Measurements from ENCODE around the gene PRAME.

DNA sequence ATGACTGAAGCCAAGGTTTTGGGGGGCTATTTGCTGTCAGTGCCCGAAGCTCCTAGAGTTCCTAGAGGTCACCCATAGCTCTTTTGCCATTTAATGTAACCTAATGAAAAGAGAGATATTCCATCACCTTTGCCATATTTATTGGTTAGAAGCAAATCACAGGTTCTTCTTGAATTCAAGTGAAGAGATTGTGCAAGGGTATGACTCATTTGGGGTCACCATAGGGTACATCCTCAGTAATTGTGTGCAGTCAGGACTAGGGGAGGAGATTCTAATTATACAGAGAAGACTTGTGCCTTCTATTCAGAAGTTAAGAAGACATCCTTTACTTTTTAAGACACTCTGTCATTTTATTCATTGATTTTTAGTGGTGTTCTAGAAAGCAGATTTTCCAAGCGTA lies 6.9 kb upstream of the PRAME start:
- TF ChIP-seq, protein P1, sequence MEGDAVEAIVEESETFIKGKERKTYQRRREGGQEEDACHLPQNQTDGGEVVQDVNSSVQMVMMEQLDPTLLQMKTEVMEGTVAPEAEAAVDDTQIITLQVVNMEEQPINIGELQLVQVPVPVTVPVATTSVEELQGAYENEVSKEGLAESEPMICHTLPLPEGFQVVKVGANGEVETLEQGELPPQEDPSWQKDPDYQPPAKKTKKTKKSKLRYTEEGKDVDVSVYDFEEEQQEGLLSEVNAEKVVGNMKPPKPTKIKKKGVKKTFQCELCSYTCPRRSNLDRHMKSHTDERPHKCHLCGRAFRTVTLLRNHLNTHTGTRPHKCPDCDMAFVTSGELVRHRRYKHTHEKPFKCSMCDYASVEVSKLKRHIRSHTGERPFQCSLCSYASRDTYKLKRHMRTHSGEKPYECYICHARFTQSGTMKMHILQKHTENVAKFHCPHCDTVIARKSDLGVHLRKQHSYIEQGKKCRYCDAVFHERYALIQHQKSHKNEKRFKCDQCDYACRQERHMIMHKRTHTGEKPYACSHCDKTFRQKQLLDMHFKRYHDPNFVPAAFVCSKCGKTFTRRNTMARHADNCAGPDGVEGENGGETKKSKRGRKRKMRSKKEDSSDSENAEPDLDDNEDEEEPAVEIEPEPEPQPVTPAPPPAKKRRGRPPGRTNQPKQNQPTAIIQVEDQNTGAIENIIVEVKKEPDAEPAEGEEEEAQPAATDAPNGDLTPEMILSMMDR (conservative IDR thresholded peaks at IDR 0.05; ENCODE audit: low read depth, low read length): no peak
- TF ChIP-seq EZH2 (IDR thresholded peaks at IDR 0.05; ENCODE audit: low read length, unreplicated experiment): no peak
